Fibroblast of villous mesenchyme (primary cell): ENCODE measurements around the gene PRKACA. TPM values are rescaled to one million over a fixed set of nuclear protein-coding genes. Genes with fewer than 3 reads are reported as not detected.

ENCODE experiments used
- DNase-seq: peaks from one replicate; pipeline ENCODE4 v3.0.0-alpha.2; 2010; ENCODE audit warnings: low read depth
- H3K4me3 ChIP-seq: 2 replicates; pipeline ENCODE4 v1.5.1; 2011; ENCODE audit warnings: low read depth, mild to moderate bottlenecking, low read length
- CTCF ChIP-seq: IDR thresholded peaks from 2 replicates; pipeline ENCODE4 v1.5.1; 2012; ENCODE audit warnings: low read depth, mild to moderate bottlenecking, low read length; ENCODE audit not compliant: insufficient read depth
- total RNA-seq: library from RNA; depleted of rRNA; stranded (reverse); fragments of >200 nt; gene quantifications from 2 replicates; pipeline ENCODE4 v1.2.3, GENCODE V29; 2012

PRKACA gene
- total RNA-seq, 1 donor = 50.1 TPM

- peak; percentile 81 for DNase-seq
- no peak for TF ChIP-seq CTCF
- no peak overlapping the region for H3K4me3 ChIP-seq
Observed at GRCh38 chr19:14139944-14140343, 22.4 kb upstream of the PRKACA start.

GRCh38 chr19:14138576-14139265, 21.2 kb upstream of the PRKACA start:
- H3K4me3 ChIP-seq = no peak overlapping the region
- no peak for TF ChIP-seq CTCF
- DNase-seq = peak; percentile 62

- peak; percentile 100 for DNase-seq
- peak within 1 kb of the TSS; percentile 79 for H3K4me3 ChIP-seq
- peak; percentile 75 for TF ChIP-seq CTCF
Observed at GRCh38 chr19:14136509-14137281, 19.1 kb upstream of the PRKACA start, which contains the start of gene ASF1B. Gene ASF1B (minus strand): TSS chr19:14136589. CDS start chr19:14136456, 133 bp downstream.

- no peak for DNase-seq
- no peak for TF ChIP-seq CTCF
Observed at GRCh38 chr19:14135985-14136508, 18.5 kb upstream of the PRKACA start.

GRCh38 chr19:14135355-14135754, 17.8 kb upstream of the PRKACA start:
- TF ChIP-seq CTCF = no peak
- peak overlapping the region; percentile 78 for H3K4me3 ChIP-seq
- DNase-seq = no peak

More at GRCh38 chr19:14135985-14136508, 18.5 kb upstream of the PRKACA start:
- H3K4me3 ChIP-seq = peak overlapping the region; percentile 78

GRCh38 chr19:14127929-14128509, 10.5 kb upstream of the PRKACA start:
- TF ChIP-seq CTCF = no peak
- H3K4me3 ChIP-seq = no peak overlapping the region
- DNase-seq = no peak
